ENCODE data around the gene BRD7. TPM values are rescaled to one million over a fixed set of nuclear protein-coding genes. Genes with fewer than 3 reads are reported as not detected.

BRD7 gene
- total RNA-seq, 2 donors from 2014 or later, result 56.9 to 63.5 TPM

DNA sequence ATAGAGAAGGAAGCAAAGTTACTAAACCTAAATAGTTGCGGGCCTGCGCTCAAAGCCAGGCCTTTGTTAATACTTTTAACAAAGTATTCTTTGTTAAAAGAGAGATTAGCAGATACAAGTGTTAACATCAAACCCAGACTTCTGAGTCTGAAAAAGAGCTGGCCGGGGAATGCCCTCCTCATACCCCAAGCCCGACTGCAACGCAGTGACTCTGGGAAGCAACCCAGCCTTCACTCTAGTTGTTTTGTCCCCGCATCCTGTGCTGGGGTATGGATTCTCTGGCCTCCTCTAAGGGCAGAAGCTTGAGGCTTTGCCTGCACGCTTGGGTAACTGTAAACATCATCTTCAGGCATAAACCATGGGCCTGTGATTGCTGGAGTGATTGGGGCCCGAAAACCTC, 54.1 kb downstream of the BRD7 start:
- no peak overlapping the region for H3K4me3 ChIP-seq
- H3K27ac ChIP-seq, result no peak overlapping the region
- DNase-seq (ENCODE audit: low spot score), result no peak
- no peaks in the 10 kb centered on the region for H3K9me3 ChIP-seq
- H3K36me3 ChIP-seq, result peaks cover 43% of the 10 kb centered on the region
- no peak for ATAC-seq (ENCODE audit: insufficient number of reproducible peaks, low FRiP score, low read depth)
- H3K27me3 ChIP-seq (replicated peaks; ENCODE audit: insufficient read depth), result no peaks in the 10 kb centered on the region
- TF ChIP-seq, protein P1, sequence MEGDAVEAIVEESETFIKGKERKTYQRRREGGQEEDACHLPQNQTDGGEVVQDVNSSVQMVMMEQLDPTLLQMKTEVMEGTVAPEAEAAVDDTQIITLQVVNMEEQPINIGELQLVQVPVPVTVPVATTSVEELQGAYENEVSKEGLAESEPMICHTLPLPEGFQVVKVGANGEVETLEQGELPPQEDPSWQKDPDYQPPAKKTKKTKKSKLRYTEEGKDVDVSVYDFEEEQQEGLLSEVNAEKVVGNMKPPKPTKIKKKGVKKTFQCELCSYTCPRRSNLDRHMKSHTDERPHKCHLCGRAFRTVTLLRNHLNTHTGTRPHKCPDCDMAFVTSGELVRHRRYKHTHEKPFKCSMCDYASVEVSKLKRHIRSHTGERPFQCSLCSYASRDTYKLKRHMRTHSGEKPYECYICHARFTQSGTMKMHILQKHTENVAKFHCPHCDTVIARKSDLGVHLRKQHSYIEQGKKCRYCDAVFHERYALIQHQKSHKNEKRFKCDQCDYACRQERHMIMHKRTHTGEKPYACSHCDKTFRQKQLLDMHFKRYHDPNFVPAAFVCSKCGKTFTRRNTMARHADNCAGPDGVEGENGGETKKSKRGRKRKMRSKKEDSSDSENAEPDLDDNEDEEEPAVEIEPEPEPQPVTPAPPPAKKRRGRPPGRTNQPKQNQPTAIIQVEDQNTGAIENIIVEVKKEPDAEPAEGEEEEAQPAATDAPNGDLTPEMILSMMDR (IDR thresholded peaks at IDR 0.05), result no peak
- H3K4me1 ChIP-seq (ENCODE audit: control insufficient read depth in 1 of 2, low read depth in 2 of 2), result peaks cover 2 to 3% of the 10 kb centered on the region in 2 donors

DNA sequence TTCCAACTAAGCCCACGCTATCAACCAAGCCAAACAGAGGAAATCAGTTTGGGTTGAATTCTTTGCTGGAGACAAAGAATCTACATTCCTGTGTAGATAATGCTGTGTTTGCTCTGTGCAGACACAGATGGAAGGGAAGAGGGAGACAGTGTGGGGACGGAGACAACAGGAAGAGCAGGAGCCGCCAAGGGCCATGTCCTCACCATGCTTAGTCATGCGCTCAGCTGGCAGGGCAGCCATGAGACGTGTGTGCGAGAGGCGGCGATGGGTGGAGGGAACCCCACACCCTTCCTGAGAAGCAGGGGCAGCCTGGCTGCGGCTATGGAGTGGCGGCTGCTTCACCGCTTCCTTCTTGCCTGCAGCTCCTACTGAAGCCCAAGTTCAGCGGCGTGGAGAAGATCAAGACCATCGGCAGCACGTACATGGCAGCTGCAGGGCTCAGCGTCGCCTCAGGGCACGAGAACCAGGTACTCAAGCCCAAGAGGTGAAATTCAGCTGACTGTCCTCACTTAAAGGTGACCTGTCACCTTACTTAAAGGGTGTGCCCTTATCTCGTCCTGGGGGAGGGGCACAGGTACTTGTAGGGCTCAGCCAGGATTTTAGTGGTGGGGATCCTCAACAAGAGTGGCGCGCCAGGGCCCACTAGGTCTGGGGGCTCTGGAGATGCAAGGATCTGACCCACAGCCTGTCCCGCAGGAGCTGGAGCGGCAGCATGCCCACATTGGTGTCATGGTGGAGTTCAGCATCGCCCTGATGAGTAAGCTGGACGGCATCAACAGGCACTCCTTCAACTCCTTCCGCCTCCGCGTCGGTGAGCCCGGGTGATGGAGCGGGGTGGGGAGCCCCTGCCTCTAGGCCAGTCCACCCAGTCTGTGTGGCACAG, 55.0 kb downstream of the BRD7 start:
- TF ChIP-seq, protein P1 (IDR thresholded peaks at IDR 0.05), result no peak
- DNase-seq (ENCODE audit: low spot score), result no peak
- H3K9me3 ChIP-seq, result no peaks in the 10 kb centered on the region
- H3K27me3 ChIP-seq (replicated peaks; ENCODE audit: insufficient read depth), result no peaks in the 10 kb centered on the region
- H3K36me3 ChIP-seq, result peaks cover 41% of the 10 kb centered on the region
- ATAC-seq (ENCODE audit: insufficient number of reproducible peaks, low FRiP score, low read depth), result no peak
- H3K4me3 ChIP-seq, result no peak overlapping the region
- no peak overlapping the region for H3K27ac ChIP-seq
- peaks cover 5 to 10% of the 10 kb centered on the region in 2 donors for H3K4me1 ChIP-seq (ENCODE audit: control insufficient read depth in 1 of 2, low read depth in 2 of 2)

DNA sequence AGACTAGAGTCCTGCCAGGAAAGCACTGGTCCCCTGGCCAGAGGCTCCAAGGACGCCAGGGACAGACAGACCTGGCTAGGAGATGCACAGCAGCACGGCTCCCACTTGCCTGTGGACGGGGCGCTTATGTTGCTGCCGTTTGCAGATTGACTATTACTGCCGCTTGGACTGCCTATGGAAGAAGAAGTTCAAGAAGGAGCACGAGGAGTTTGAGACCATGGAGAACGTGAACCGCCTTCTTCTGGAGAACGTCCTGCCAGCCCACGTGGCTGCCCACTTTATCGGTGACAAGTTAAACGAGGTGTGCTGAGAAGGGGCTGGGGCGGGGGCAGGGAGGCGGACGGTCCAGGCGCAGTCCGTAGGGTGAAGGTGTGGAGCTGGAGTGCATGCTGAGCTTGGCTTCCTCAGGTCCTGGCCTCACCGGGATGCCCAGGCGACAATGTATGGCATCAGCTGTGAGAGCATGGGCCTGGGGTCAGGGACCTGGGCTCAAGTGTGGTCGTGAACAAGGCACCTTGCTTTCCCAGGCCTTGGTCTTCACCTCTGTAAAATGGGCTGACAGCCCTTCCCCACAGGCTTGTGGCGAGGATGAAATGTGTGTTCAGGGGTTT, 56.8 kb downstream of the BRD7 start:
- no peak overlapping the region for H3K4me3 ChIP-seq
- peaks cover 5 to 10% of the 10 kb centered on the region in 2 donors for H3K4me1 ChIP-seq (ENCODE audit: control insufficient read depth in 1 of 2, low read depth in 2 of 2)
- ATAC-seq (ENCODE audit: insufficient number of reproducible peaks, low FRiP score, low read depth) (no peak), DNase-seq (ENCODE audit: low spot score) (no peak)
- H3K36me3 ChIP-seq, result peaks cover 34% of the 10 kb centered on the region
- H3K27ac ChIP-seq, result no peak overlapping the region
- no peaks in the 10 kb centered on the region for H3K9me3 ChIP-seq
- TF ChIP-seq, protein P1 (IDR thresholded peaks at IDR 0.05), result no peak
- H3K27me3 ChIP-seq (replicated peaks; ENCODE audit: insufficient read depth), result no peaks in the 10 kb centered on the region

DNA sequence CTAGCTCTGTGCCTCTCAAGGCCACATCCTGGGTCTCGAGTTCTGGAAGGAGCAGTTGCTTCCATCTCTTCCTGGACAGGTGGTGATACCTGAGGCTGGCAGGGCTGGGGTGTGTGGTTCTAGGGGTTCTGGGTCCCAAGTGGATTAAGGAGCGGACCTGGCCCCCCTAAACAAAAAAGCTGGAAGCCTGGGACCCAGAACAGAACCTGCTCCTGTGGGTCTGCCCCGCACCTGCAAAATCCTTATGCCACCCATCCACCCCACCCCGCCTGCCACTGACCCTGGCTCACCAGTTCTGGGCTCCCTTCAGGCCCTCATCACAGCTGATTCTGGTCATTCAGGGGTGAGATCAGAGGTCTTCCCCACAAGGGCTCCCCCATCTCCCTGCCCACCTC, 57.7 kb downstream of the BRD7 start:
- TF ChIP-seq, protein P1 (IDR thresholded peaks at IDR 0.05), result no peak
- H3K4me3 ChIP-seq, result no peak overlapping the region
- H3K4me1 ChIP-seq (ENCODE audit: control insufficient read depth in 1 of 2, low read depth in 2 of 2), result peaks cover 5 to 10% of the 10 kb centered on the region in 2 donors
- ATAC-seq (ENCODE audit: insufficient number of reproducible peaks, low FRiP score, low read depth), result no peak
- no peaks in the 10 kb centered on the region for H3K27me3 ChIP-seq (replicated peaks; ENCODE audit: insufficient read depth)
- H3K27ac ChIP-seq, result no peak overlapping the region
- no peaks in the 10 kb centered on the region for H3K9me3 ChIP-seq
- peaks cover 25% of the 10 kb centered on the region for H3K36me3 ChIP-seq
- no peak for DNase-seq (ENCODE audit: low spot score)

DNA sequence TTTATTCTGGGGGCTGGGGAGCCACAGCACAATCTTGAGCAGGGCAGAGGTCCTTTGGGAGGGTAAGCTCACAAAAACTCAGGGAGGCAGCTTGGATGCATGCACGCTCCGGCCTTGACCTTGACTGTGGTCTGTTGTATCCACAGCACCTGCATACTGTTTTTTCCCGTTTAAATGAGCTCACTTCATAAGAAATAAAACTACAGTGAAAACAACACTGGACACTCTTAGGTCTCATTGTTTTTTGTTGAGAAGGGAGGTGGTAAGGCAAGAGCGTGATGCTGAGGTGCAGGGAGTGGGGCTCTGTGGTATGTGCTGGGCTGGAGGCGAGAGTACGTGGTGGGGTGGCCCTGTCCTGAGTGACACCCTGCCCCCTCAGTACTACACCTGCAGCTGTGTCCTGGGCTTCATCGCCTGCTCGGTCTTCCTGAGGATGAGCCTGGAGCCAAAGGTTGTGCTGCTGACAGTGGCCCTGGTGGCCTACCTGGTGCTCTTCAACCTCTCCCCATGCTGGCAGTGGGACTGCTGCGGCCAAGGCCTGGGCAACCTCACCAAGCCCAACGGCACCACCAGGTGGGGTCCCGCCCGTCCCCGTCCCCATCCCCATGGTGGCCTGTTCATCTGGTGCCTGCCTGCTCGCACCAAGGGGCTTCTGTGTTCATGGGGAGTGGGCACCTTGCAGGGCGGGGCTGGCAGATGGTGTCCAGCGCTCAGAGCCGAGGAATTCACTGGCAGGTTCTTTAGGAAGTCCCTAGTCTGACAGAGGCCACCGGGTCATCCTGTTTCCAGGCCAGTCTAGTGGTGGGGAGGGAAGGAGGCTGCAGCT, 58.3 kb downstream of the BRD7 start:
- no peak overlapping the region for H3K27ac ChIP-seq
- DNase-seq (ENCODE audit: low spot score) (no peak), ATAC-seq (ENCODE audit: insufficient number of reproducible peaks, low FRiP score, low read depth) (no peak)
- H3K27me3 ChIP-seq (replicated peaks; ENCODE audit: insufficient read depth), result no peaks in the 10 kb centered on the region
- H3K9me3 ChIP-seq, result no peaks in the 10 kb centered on the region
- H3K4me1 ChIP-seq (ENCODE audit: control insufficient read depth in 1 of 2, low read depth in 2 of 2), result peaks cover 5 to 10% of the 10 kb centered on the region in 2 donors
- TF ChIP-seq, protein P1 (IDR thresholded peaks at IDR 0.05), result no peak
- no peak overlapping the region for H3K4me3 ChIP-seq
- H3K36me3 ChIP-seq, result peaks cover 20% of the 10 kb centered on the region
